HepG2 (cell line): ENCODE data around the gene WNT2. TPM values are rescaled to one million over a fixed set of nuclear protein-coding genes. Genes with fewer than 3 reads are reported as not detected.

Source experiments
- ATAC-seq: fragments of 200-7000 bp; cut with Tn5 transposase; 3 replicates; pipeline ENCODE4 v1.9.1; 2020; ENCODE audit warnings: mild to moderate bottlenecking, moderate library complexity
- BruUV-seq: library from RNA; stranded (reverse); fragments of 400-500 nt; replicated peaks from 2 replicates; lab custom pipeline; 2021; lab: Mats Ljungman, UMichigan
- CTCF ChIA-PET: fragments of 300-600 bp; formaldehyde crosslinking; extraction: SDS; loops from one replicate; lab custom pipeline; 2021; ENCODE audit warnings: low total read pairs, inconsistent platforms, low intra/inter-chr PET ratio; lab: Yijun Ruan, JAX
- POLR2A ChIA-PET: fragments of 350-600 bp; sonication (Branson Sonifier 250); formaldehyde crosslinking; loops from one replicate; lab custom pipeline; 2020; ENCODE audit warnings: antibody characterized with exemption, inconsistent platforms; lab: Yijun Ruan, JAX
- DNase-seq: peaks from one replicate; pipeline ENCODE4 v3.0.0-alpha.2; 2015; ENCODE audit warnings: low spot score
- FAIRE-seq: peaks from 3 replicates; lab custom pipeline; 2011; peaks lifted over from hg19 to GRCh38; lab: Jason Lieb, UNC
- H2AFZ ChIP-seq: one replicate; pipeline ENCODE4 v1.6.1; 2011; ENCODE audit warnings: low read length, inconsistent platforms
- H3K27ac ChIP-seq: fragments of 300-600 bp; 3 replicates; pipeline ENCODE4 v1.8.0; 2011; ENCODE audit warnings: mixed run types, mild to moderate bottlenecking, mixed read lengths, low read length, inconsistent platforms; ENCODE audit not compliant: insufficient read depth; ENCODE audit errors: extremely low read length
- H3K27me3 ChIP-seq, 2 experiments: fragments of 200-600 bp in 1 of 2; 2 replicates in 1 of 2; 3 replicates in 1 of 2; pipeline versions ENCODE4 v1.6.0 to v1.8.0; 2011; ENCODE audit warnings: low read length in 2 of 2, mild to moderate bottlenecking in 2 of 2, moderate library complexity in 2 of 2, inconsistent platforms in 1 of 2; ENCODE audit not compliant: insufficient read depth in 2 of 2, control insufficient read depth in 1 of 2
- H3K36me3 ChIP-seq, 2 experiments: fragments of 200-600 bp in 1 of 2; replicated peaks in 1 of 2; 2 replicates in 1 of 2; 3 replicates in 1 of 2; pipeline versions ENCODE4 v1.5.1 to v1.8.0; 2011; ENCODE audit warnings: low read length in 2 of 2, inconsistent platforms in 1 of 2; ENCODE audit not compliant: insufficient read depth in 2 of 2, control insufficient read depth in 1 of 2
- H3K4me1 ChIP-seq: 2 replicates; pipeline ENCODE4 v1.5.1; 2012; ENCODE audit warnings: low read length, inconsistent platforms; ENCODE audit not compliant: insufficient read depth
- H3K4me2 ChIP-seq: 2 replicates; pipeline ENCODE4 v1.6.0; 2011; ENCODE audit warnings: low read depth, low read length, inconsistent platforms
- H3K4me3 ChIP-seq, 3 experiments: fragments of 200-600 bp in 1 of 3; sonication (generic), shearing (Covaris generic) in 1 of 3; replicated peaks in 1 of 3; 2 replicates each; pipeline ENCODE4 v1.5.1; 2011 to 2016; ENCODE audit warnings: low read length in 3 of 3, inconsistent platforms in 2 of 3, low read depth in 2 of 3, mild to moderate bottlenecking in 2 of 3, control low read depth in 1 of 3, mixed read lengths in 1 of 3; ENCODE audit not compliant: insufficient read depth in 1 of 3
- H3K79me2 ChIP-seq: one replicate; pipeline ENCODE4 v1.6.1; 2011; ENCODE audit warnings: low read length, inconsistent platforms; ENCODE audit not compliant: insufficient read depth
- H3K9ac ChIP-seq: 2 replicates; pipeline ENCODE4 v1.6.0; 2011; ENCODE audit warnings: mild to moderate bottlenecking, low read depth, low read length, inconsistent platforms; ENCODE audit not compliant: insufficient read depth
- H3K9me3 ChIP-seq: 2 replicates; pipeline ENCODE4 v1.5.1; 2012; ENCODE audit warnings: mild to moderate bottlenecking, low read length
- H4K20me1 ChIP-seq: 2 replicates; pipeline ENCODE4 v1.6.0; 2011; ENCODE audit warnings: inconsistent platforms, mild to moderate bottlenecking, low read length, moderate library complexity; ENCODE audit not compliant: insufficient read depth
- CEBPG ChIP-seq: IDR thresholded peaks from 2 replicates; pipeline ENCODE4 v1.6.1; 2016
- FOSL1 ChIP-seq: sonication (generic); formaldehyde crosslinking; IDR thresholded peaks from 2 replicates; pipeline ENCODE4 v1.9.0; 2021; ENCODE audit warnings: missing genetic modification reagents, borderline replicate concordance
- FUBP1 ChIP-seq: sonication (generic); formaldehyde crosslinking; IDR thresholded peaks from 2 replicates; pipeline ENCODE4 v1.5.1; 2020; ENCODE audit warnings: missing genetic modification reagents, mild to moderate bottlenecking, borderline replicate concordance
- RAD51 ChIP-seq: fragments of 450-650 bp; IDR thresholded peaks from 2 replicates; pipeline ENCODE4 v1.6.1; 2016; ENCODE audit warnings: borderline replicate concordance
- SUZ12 ChIP-seq: fragments of 150-350 bp; IDR thresholded peaks from 2 replicates; pipeline ENCODE4 v1.6.1; 2014; ENCODE audit warnings: low read depth, low read length
- TEF ChIP-seq: sonication (generic); formaldehyde crosslinking; IDR thresholded peaks from 2 replicates; pipeline ENCODE4 v1.5.0; 2020; ENCODE audit warnings: missing genetic modification reagents
- ZFP90 ChIP-seq: sonication (generic); formaldehyde crosslinking; IDR thresholded peaks from 2 replicates; pipeline ENCODE4 v1.8.0; 2022; ENCODE audit warnings: missing genetic modification reagents, mild to moderate bottlenecking, inconsistent platforms, borderline replicate concordance
- ZFYVE20 ChIP-seq: sonication (generic); formaldehyde crosslinking; IDR thresholded peaks from 2 replicates; pipeline ENCODE4 v1.8.0; 2023; ENCODE audit warnings: low read depth, mild to moderate bottlenecking, moderate library complexity, missing genetic modification reagents, borderline replicate concordance
- ZMYM4 ChIP-seq: sonication (generic); formaldehyde crosslinking; IDR thresholded peaks from 2 replicates; pipeline ENCODE4 v1.8.1; 2023; ENCODE audit warnings: mild to moderate bottlenecking, missing genetic modification reagents
- ZNF205 ChIP-seq: IDR thresholded peaks from 2 replicates; pipeline ENCODE4 v1.6.1; 2018; ENCODE audit warnings: missing biosample characterization, missing genetic modification reagents
- ZNF44 ChIP-seq: sonication (generic); formaldehyde crosslinking; IDR thresholded peaks from 2 replicates; pipeline ENCODE4 v1.5.1; 2020; ENCODE audit warnings: mild to moderate bottlenecking, missing genetic modification reagents
- ZNF512B ChIP-seq: sonication (generic); formaldehyde crosslinking; IDR thresholded peaks from 2 replicates; pipeline ENCODE4 v1.5.1; 2020; ENCODE audit warnings: missing genetic modification reagents, mild to moderate bottlenecking, borderline replicate concordance
- ZNF776 ChIP-seq: sonication (generic); formaldehyde crosslinking; IDR thresholded peaks from 2 replicates; pipeline ENCODE4 v1.4.0; 2020; ENCODE audit warnings: mild to moderate bottlenecking, missing genetic modification reagents
- ZNF879 ChIP-seq: sonication (generic); formaldehyde crosslinking; IDR thresholded peaks from 2 replicates; pipeline ENCODE4 v1.8.1; 2023; ENCODE audit warnings: missing genetic modification reagents
- WGBS: methylation state at CpG from one replicate; pipeline ENCODE4 v1.1.6; 2017; ENCODE audit warnings: low lambda C conversion rate; 5-methylcytosine and 5-hydroxymethylcytosine counted together
- in situ Hi-C: cut with HindIII; loops from 2 replicates; pipeline ENCODE4 v1.10.0; 2017; ENCODE audit warnings: low pct_unique_long_range_greater_than_20kb; ENCODE audit not compliant: extremely low pct_ligation_motif_present
- intact Hi-C: fragments of 100-400 bp; cut with micrococcal nuclease; formaldehyde crosslinking; loops from one replicate; pipeline ENCODE4 v1.10.0; 2022; ENCODE audit not compliant: unreplicated experiment
- polyA plus RNA-seq, 8 experiments: library from polyadenylated mRNA; depleted of rRNA in 3 of 8; stranded (reverse) in 7 of 8; unstranded in 1 of 8; fragments of >200 nt; fragmentation: Illumina TruSeq in 4 of 8; extraction: Trizol in 4 of 8; gene quantifications; 2 replicates each; pipeline versions ENCODE4 v1.2.1 to v1.2.3, GENCODE V29; 2011 to 2016; ENCODE audit warnings: low read depth in 4 of 8, missing spikeins in 1 of 8, mixed read lengths in 1 of 8; ENCODE audit not compliant: insufficient read depth in 1 of 8
- total RNA-seq, 5 experiments: library from RNA; depleted of rRNA; stranded (reverse); fragments of >200 nt; fragmentation: Illumina TruSeq; extraction: Trizol; gene quantifications; 2 replicates each; pipeline ENCODE4 v1.2.3, GENCODE V29; 2016; ENCODE audit warnings: low read depth in 1 of 5

WNT2 gene
- total and polyA plus RNA-seq, 2 of the 13 experiments (the other 11 are each of a cell fraction or from before 2014, with no cell fraction given): not detected

- FAIRE-seq (no peak), ATAC-seq (no peak), DNase-seq (no peak)
- Histone ChIP-seq H2AFZ (no peak overlapping the region), H3K79me2 (no peaks in the 10 kb centered on the region), H3K9me3 (no peaks in the 10 kb centered on the region), H4K20me1 (no peaks in the 10 kb centered on the region), H3K36me3 (no peaks in the 10 kb centered on the region), H3K9ac (no peak overlapping the region), H3K27me3 (no peaks in the 10 kb centered on the region; a peak in 1 of 5 replicates), H3K27ac (no peak overlapping the region), H3K4me1 (no peaks in the 10 kb centered on the region), H3K4me3 (no peak overlapping the region), H3K4me2 (no peak overlapping the region)
- intact Hi-C loops: no loop called here
- ChIA-PET CTCF (no interaction called here), POLR2A (no interaction called here)
- TF ChIP-seq CEBPG (CRISPR knock-in tag) (no peak), SUZ12 (no peak), ZNF776 (no peak), RAD51 (no peak), ZFP90 (CRISPR knock-in tag) (no peak)
- in situ Hi-C loops: no loop called here
- BruUV-seq: no TSS peak
Measured at GRCh38 chr7:117346161-117346560, 23.3 kb upstream of the WNT2 start.

- Histone ChIP-seq H3K9ac (no peak overlapping the region), H3K9me3 (no peaks in the 10 kb centered on the region), H3K27me3 (no peaks in the 10 kb centered on the region), H2AFZ (no peak overlapping the region), H4K20me1 (no peaks in the 10 kb centered on the region), H3K4me3 (no peak overlapping the region), H3K36me3 (no peaks in the 10 kb centered on the region), H3K4me2 (no peak overlapping the region), H3K79me2 (no peaks in the 10 kb centered on the region), H3K4me1 (no peaks in the 10 kb centered on the region), H3K27ac (no peak overlapping the region)
- WGBS: 57% methylated on average over 1 of the region's 1 CpG
- FAIRE-seq (no peak), ATAC-seq (no peak), DNase-seq (no peak)
- in situ Hi-C loops (no loop called here), intact Hi-C loops (loop anchor here (10.0 kb wide), 1 partner anchor 83 kb away; no protein-coding TSS in a partner anchor)
- CTCF ChIA-PET: no interaction called here
- POLR2A ChIA-PET: no interaction called here
- BruUV-seq: no TSS peak
- no peak for TF ChIP-seq ZNF879 (CRISPR knock-in tag)
- no peak for TF ChIP-seq ZNF512B (CRISPR knock-in tag)
- no peak for TF ChIP-seq FUBP1 (CRISPR knock-in tag)
- TF ChIP-seq ZNF205 (CRISPR knock-in tag): no peak
- TF ChIP-seq ZFYVE20 (CRISPR knock-in tag): no peak
- TF ChIP-seq ZMYM4 (CRISPR knock-in tag): no peak
- no peak for TF ChIP-seq ZNF44
- TF ChIP-seq FOSL1 (CRISPR knock-in tag): no peak
- TF ChIP-seq TEF: no peak
Measured at GRCh38 chr7:117338020-117338419, 15.2 kb upstream of the WNT2 start.
